Fibroblast of lung (primary cell): ENCODE data around the gene FAM222A.

Source experiments
- EZH2 ChIP-seq: IDR thresholded peaks from 2 replicates; pipeline ENCODE4 v1.5.1; 2012; ENCODE audit warnings: low read length, control low read depth, mild to moderate bottlenecking; ENCODE audit errors: missing control alignments
- TF ChIP-seq, protein P1 (sequence below), 2 donors: IDR thresholded peaks in 1 of 2; conservative IDR thresholded peaks in 1 of 2; 1 replicate in 1 of 2; 2 replicates in 1 of 2; pipeline ENCODE4 v1.5.1; 2011 to 2012; ENCODE audit warnings: low read length in 2 of 2, control low read depth in 1 of 2, inconsistent platforms in 1 of 2, low read depth in 1 of 2, mild to moderate bottlenecking in 1 of 2

DNA sequence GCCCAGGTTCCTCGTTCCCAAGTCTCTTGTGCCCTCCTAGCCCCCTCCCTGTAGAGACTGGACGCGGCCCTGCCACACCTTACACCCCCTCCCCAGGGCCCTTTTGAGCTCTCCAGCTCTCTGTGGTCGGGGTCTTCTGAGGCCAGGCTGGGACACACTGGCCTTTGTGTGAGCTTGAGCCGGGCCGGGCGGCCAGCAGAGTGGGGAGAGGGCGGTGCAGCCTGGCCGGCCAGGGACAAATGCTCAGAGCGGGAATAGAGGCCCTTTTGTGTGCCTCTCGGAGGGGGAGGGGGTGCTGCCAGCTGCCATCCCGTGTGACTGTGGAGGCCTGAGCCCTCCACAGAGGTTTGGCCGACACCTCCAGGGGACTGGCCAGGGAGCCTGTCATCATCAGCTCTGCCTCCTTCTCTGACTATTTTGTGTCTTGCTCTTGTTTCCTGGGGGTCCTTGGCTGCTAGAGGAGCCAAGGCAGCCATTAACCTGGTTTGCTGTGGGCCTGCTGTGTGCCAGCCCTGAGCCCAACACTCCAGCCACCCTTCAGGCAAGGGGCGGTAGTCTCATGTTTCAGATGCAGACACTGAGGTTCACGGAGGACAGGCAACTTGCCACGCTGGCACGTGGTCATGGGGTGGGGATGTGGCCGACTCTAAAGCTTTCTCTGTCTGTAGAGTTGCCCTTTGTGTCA lies 13.6 kb downstream of the FAM222A start:
- TF ChIP-seq, protein P1, sequence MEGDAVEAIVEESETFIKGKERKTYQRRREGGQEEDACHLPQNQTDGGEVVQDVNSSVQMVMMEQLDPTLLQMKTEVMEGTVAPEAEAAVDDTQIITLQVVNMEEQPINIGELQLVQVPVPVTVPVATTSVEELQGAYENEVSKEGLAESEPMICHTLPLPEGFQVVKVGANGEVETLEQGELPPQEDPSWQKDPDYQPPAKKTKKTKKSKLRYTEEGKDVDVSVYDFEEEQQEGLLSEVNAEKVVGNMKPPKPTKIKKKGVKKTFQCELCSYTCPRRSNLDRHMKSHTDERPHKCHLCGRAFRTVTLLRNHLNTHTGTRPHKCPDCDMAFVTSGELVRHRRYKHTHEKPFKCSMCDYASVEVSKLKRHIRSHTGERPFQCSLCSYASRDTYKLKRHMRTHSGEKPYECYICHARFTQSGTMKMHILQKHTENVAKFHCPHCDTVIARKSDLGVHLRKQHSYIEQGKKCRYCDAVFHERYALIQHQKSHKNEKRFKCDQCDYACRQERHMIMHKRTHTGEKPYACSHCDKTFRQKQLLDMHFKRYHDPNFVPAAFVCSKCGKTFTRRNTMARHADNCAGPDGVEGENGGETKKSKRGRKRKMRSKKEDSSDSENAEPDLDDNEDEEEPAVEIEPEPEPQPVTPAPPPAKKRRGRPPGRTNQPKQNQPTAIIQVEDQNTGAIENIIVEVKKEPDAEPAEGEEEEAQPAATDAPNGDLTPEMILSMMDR (conservative IDR thresholded peaks at IDR 0.05 in 1 of 2, IDR thresholded peaks at IDR 0.05 in 1 of 2; ENCODE audit: low read depth in 1 of 2, low read length in 2 of 2): no peak
- TF ChIP-seq EZH2: no peak
